ENCODE results near the gene MRPL1. TPM values are rescaled to one million over a fixed set of nuclear protein-coding genes. Genes with fewer than 3 reads are reported as not detected.
"Not testable (repeated sequence)": the region's sequence is repeated elsewhere in the genome, so short reads cannot be mapped to it uniquely, and the experiment has no call there.

Gene MRPL1
- total and polyA plus RNA-seq, 4 donors = 10.5 to 20.6 (median 16.1) TPM

DNA sequence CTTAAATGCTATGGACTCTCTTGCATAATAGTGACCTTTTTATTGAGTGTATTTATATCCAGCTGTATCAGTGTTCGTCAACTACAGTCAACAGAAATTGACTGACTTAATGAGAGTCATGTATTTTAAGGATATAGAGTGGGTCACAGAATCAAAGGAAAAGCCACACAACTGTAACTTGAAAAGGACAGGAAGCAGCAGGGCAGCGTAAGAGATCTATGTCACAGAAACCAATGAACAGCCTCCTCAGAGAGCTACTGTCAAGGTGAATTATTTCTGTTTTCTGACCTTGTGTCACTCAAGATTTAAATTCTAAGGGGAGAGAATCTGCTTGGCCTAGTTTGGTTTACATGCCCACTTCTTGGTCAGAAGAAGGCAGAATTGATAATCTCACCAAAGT, 100.4 kb downstream of the MRPL1 start:
- Histone ChIP-seq H3K9ac (ENCODE audit: low read depth in 1 of 2, low read length in 2 of 2) (no peak overlapping the region), H3K9me3 (ENCODE audit: control insufficient read depth in 4 of 4, low read length in 3 of 4) (no peaks in the 10 kb centered on the region), H3K36me3 (ENCODE audit: control insufficient read depth in 4 of 4, insufficient read depth in 3 of 4, low read depth in 1 of 4, low read length in 3 of 4) (no peaks in the 10 kb centered on the region), H3K4me1 (ENCODE audit: control insufficient read depth in 4 of 4, insufficient read depth in 4 of 4, low read length in 3 of 4) (no peaks in the 10 kb centered on the region), H3K27me3 (ENCODE audit: control insufficient read depth in 4 of 4, insufficient read depth in 4 of 4, low read length in 3 of 4) (no peaks in the 10 kb centered on the region), H3K4me3 (ENCODE audit: low read depth in 1 of 3, low read length in 3 of 3) (no peak overlapping the region), H3K27ac (ENCODE audit: low read depth in 1 of 2, low read length in 2 of 2) (no peak overlapping the region)
- TF ChIP-seq YY1 (IDR thresholded peaks at IDR 0.05) = no peak
- no peak for TF ChIP-seq MAX (IDR thresholded peaks at IDR 0.05)
- TF ChIP-seq ATF3 (IDR thresholded peaks at IDR 0.05) = no peak
- TF ChIP-seq RXRA (IDR thresholded peaks at IDR 0.05) = no peak
- TF ChIP-seq SP1 (IDR thresholded peaks at IDR 0.05) = no peak
- TF ChIP-seq EGR1 (IDR thresholded peaks at IDR 0.05; ENCODE audit: low read depth in 2 of 2) = no peak
- WGBS = 81% methylated on average over 2 of the region's 2 CpGs
- DNase-seq (ENCODE audit: low spot score) = no peak

- WGBS = 98% methylated on average over 1 of the region's 1 CpG
- not testable (repeated sequence) for DNase-seq (ENCODE audit: low spot score); H3K27me3 ChIP-seq (ENCODE audit: control insufficient read depth in 4 of 4, insufficient read depth in 4 of 4, low read length in 3 of 4)
These were observed 111.0 kb downstream of the MRPL1 start for GRCh38 chr4:77973657-77974056.

GRCh38 chr4:77982900-77983540, 120.4 kb downstream of the MRPL1 start:
- H3K4me1 ChIP-seq (ENCODE audit: control insufficient read depth in 4 of 4, insufficient read depth in 4 of 4, low read length in 3 of 4); H3K27ac ChIP-seq (ENCODE audit: low read depth in 1 of 2, low read length in 2 of 2); DNase-seq (ENCODE audit: low spot score); H3K4me3 ChIP-seq (ENCODE audit: low read depth in 1 of 3, low read length in 3 of 3); H3K27me3 ChIP-seq (ENCODE audit: control insufficient read depth in 4 of 4, insufficient read depth in 4 of 4, low read length in 3 of 4); H3K9ac ChIP-seq (ENCODE audit: low read depth in 1 of 2, low read length in 2 of 2); H3K9me3 ChIP-seq (ENCODE audit: control insufficient read depth in 4 of 4, low read length in 3 of 4); H3K36me3 ChIP-seq (ENCODE audit: control insufficient read depth in 4 of 4, insufficient read depth in 3 of 4, low read depth in 1 of 4, low read length in 3 of 4): not testable (repeated sequence)
- WGBS = 58% methylated on average over 6 of the region's 6 CpGs

More at GRCh38 chr4:77973657-77974056, 111.0 kb downstream of the MRPL1 start:
- not testable (repeated sequence) for H3K27ac ChIP-seq (ENCODE audit: low read depth in 1 of 2, low read length in 2 of 2); H3K9me3 ChIP-seq (ENCODE audit: control insufficient read depth in 4 of 4, low read length in 3 of 4); H3K4me3 ChIP-seq (ENCODE audit: low read depth in 1 of 3, low read length in 3 of 3); H3K9ac ChIP-seq (ENCODE audit: low read depth in 1 of 2, low read length in 2 of 2); H3K4me1 ChIP-seq (ENCODE audit: control insufficient read depth in 4 of 4, insufficient read depth in 4 of 4, low read length in 3 of 4); H3K36me3 ChIP-seq (ENCODE audit: control insufficient read depth in 4 of 4, insufficient read depth in 3 of 4, low read depth in 1 of 4, low read length in 3 of 4)

DNA sequence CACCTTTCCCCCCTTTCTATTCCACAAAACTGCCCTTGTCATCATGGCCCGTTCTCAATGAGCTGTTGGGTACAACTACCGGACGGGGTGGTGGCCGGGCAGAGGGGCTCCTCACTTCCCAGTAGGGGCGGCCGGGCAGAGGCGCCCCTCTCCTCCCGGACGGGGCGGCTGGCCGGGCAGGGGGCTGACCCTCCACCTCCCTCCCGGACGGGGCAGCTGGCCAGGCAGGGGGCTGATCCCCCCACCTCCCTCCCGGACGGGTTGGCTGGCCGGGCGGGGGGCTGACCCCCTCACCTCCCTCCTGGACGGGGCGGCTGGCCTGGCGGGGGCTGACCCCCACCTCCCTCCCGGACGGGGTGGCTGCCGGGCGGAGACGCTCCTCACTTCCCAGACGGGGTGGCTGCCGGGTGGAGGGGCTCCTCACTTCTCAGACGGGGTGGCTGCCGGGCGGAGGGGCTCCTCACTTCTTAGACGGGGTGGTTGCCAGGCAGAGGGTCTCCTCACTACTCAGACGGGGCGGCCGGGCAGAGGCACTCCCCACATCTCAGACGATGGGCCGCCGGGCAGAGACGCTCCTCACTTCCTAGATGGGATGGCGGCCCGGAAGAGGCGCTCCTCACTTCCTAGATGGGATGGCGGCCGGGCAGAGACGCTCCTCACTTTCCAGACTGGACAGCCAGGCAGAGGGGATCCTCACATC, 121.1 kb downstream of the MRPL1 start:
- not testable (repeated sequence) for H3K36me3 ChIP-seq (ENCODE audit: control insufficient read depth in 4 of 4, insufficient read depth in 3 of 4, low read depth in 1 of 4, low read length in 3 of 4); H3K4me3 ChIP-seq (ENCODE audit: low read depth in 1 of 3, low read length in 3 of 3); H3K4me1 ChIP-seq (ENCODE audit: control insufficient read depth in 4 of 4, insufficient read depth in 4 of 4, low read length in 3 of 4); H3K9ac ChIP-seq (ENCODE audit: low read depth in 1 of 2, low read length in 2 of 2); H3K27me3 ChIP-seq (ENCODE audit: control insufficient read depth in 4 of 4, insufficient read depth in 4 of 4, low read length in 3 of 4); DNase-seq (ENCODE audit: low spot score); H3K27ac ChIP-seq (ENCODE audit: low read depth in 1 of 2, low read length in 2 of 2); H3K9me3 ChIP-seq (ENCODE audit: control insufficient read depth in 4 of 4, low read length in 3 of 4)
- WGBS = 94% methylated on average over 42 of the region's 44 CpGs

DNA sequence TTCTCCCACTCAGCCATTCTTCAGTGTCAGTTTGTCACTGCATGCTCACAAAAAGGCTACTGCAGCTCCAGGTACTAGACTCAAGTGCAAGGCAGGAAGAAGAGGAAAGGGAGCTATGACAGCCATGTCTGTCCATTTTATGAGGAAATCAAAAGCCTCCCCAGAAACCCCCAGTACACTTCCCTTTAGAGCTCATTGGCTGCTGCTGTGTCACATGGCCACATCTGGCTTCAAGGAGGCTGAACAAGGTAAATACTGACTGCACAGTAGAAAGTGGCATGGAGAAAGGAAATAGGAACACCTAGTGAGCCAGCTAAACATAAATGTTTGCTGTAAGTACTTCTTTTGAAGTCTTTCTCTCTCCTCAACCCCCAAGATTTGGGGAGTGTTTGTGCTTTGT, 127.3 kb downstream of the MRPL1 start:
- H3K36me3 ChIP-seq (ENCODE audit: control insufficient read depth in 4 of 4, insufficient read depth in 3 of 4, low read depth in 1 of 4, low read length in 3 of 4) = no peaks in the 10 kb centered on the region
- H3K9me3 ChIP-seq (ENCODE audit: control insufficient read depth in 4 of 4, low read length in 3 of 4) = no peaks in the 10 kb centered on the region
- no peaks in the 10 kb centered on the region for H3K4me1 ChIP-seq (ENCODE audit: control insufficient read depth in 4 of 4, insufficient read depth in 4 of 4, low read length in 3 of 4)
- H3K27me3 ChIP-seq (ENCODE audit: control insufficient read depth in 4 of 4, insufficient read depth in 4 of 4, low read length in 3 of 4) = no peaks in the 10 kb centered on the region
- H3K27ac ChIP-seq (ENCODE audit: low read depth in 1 of 2, low read length in 2 of 2) = no peak overlapping the region
- H3K9ac ChIP-seq (ENCODE audit: low read depth in 1 of 2, low read length in 2 of 2) = no peak overlapping the region
- H3K4me3 ChIP-seq (ENCODE audit: low read depth in 1 of 3, low read length in 3 of 3) = no peak overlapping the region
- no peak for DNase-seq (ENCODE audit: low spot score)
- TF ChIP-seq TAF1 (conservative IDR thresholded peaks at IDR 0.05) (no peak), GABPA (IDR thresholded peaks at IDR 0.05 in 1 of 2, conservative IDR thresholded peaks at IDR 0.05 in 1 of 2) (no peak), FOXA1 (IDR thresholded peaks at IDR 0.05) (no peak), HNF4A (conservative IDR thresholded peaks at IDR 0.05) (no peak), RXRA (IDR thresholded peaks at IDR 0.05) (no peak), REST (IDR thresholded peaks at IDR 0.05) (no peak), SP1 (IDR thresholded peaks at IDR 0.05) (no peak)
- TF ChIP-seq, protein P1, sequence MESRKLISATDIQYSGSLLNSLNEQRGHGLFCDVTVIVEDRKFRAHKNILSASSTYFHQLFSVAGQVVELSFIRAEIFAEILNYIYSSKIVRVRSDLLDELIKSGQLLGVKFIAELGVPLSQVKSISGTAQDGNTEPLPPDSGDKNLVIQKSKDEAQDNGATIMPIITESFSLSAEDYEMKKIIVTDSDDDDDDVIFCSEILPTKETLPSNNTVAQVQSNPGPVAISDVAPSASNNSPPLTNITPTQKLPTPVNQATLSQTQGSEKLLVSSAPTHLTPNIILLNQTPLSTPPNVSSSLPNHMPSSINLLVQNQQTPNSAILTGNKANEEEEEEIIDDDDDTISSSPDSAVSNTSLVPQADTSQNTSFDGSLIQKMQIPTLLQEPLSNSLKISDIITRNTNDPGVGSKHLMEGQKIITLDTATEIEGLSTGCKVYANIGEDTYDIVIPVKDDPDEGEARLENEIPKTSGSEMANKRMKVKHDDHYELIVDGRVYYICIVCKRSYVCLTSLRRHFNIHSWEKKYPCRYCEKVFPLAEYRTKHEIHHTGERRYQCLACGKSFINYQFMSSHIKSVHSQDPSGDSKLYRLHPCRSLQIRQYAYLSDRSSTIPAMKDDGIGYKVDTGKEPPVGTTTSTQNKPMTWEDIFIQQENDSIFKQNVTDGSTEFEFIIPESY (IDR thresholded peaks at IDR 0.05) = no peak
